T47D (cell line): ENCODE measurements around the gene SRGAP3.

Experiments used
- DNase-seq, 2 experiments: peaks; one replicate each; pipeline versions ENCODE4 v3.0.0 to v3.0.0-alpha.2; 2011 to 2012; ENCODE audit warnings: low read depth in 1 of 2, low spot score in 1 of 2
- JUND ChIP-seq: IDR thresholded peaks from 2 replicates; pipeline ENCODE4 v1.6.1; 2012; ENCODE audit warnings: low read depth
- in situ Hi-C: cut with HindIII; loops from 2 replicates; pipeline ENCODE4 v1.10.0; 2016; ENCODE audit warnings: low sequenced_read_pairs, low pct_unique_long_range_greater_than_20kb

SRGAP3 gene

GRCh38 chr3:9247941-9248521, 1.4 kb downstream of the SRGAP3 start:
- no peak for TF ChIP-seq JUND
- in situ Hi-C loops, result no loop called here
- DNase-seq, result peak in 1 of 2 experiments; percentile 11

- TF ChIP-seq JUND, result no peak
- DNase-seq, result peak in 1 of 2 experiments; percentile 33
- in situ Hi-C loops, result no loop called here
Observed at GRCh38 chr3:9247361-9247940, 2.0 kb downstream of the SRGAP3 start.

GRCh38 chr3:9246189-9246588, 3.3 kb downstream of the SRGAP3 start:
- peak in 1 of 2 experiments; percentile 18 for DNase-seq
- in situ Hi-C loops, result no loop called here
- no peak for TF ChIP-seq JUND

GRCh38 chr3:9244495-9245183, 4.8 kb downstream of the SRGAP3 start:
- DNase-seq, result no peak
- TF ChIP-seq JUND, result no peak
- in situ Hi-C loops, result no loop called here

GRCh38 chr3:9241956-9242355, 7.5 kb downstream of the SRGAP3 start:
- DNase-seq, result no peak
- no peak for TF ChIP-seq JUND
- in situ Hi-C loops, result no loop called here

- TF ChIP-seq JUND, result no peak
- in situ Hi-C loops, result no loop called here
- no peak for DNase-seq
Observed at GRCh38 chr3:9239680-9240079, 9.8 kb downstream of the SRGAP3 start.

GRCh38 chr3:9238721-9239295, 10.6 kb downstream of the SRGAP3 start:
- TF ChIP-seq JUND, result no peak
- in situ Hi-C loops, result no loop called here
- no peak for DNase-seq

GRCh38 chr3:9238276-9238675, 11.2 kb downstream of the SRGAP3 start:
- TF ChIP-seq JUND, result no peak
- in situ Hi-C loops, result no loop called here
- DNase-seq, result no peak

GRCh38 chr3:9233814-9234600, 15.4 kb downstream of the SRGAP3 start:
- TF ChIP-seq JUND, result no peak
- no peak for DNase-seq
- in situ Hi-C loops, result no loop called here

GRCh38 chr3:9233101-9233500, 16.3 kb downstream of the SRGAP3 start:
- in situ Hi-C loops, result no loop called here
- TF ChIP-seq JUND, result no peak
- DNase-seq, result no peak

- in situ Hi-C loops, result no loop called here
- TF ChIP-seq JUND, result no peak
- no peak for DNase-seq
Observed at GRCh38 chr3:9231937-9232336, 17.5 kb downstream of the SRGAP3 start.

- in situ Hi-C loops, result no loop called here
- TF ChIP-seq JUND, result no peak
- DNase-seq, result no peak
Observed at GRCh38 chr3:9231471-9231870, 18.0 kb downstream of the SRGAP3 start.
